Fibroblast of gingiva (primary cell): Measurements from ENCODE around the gene GLIPR2.
"Not testable (repeated sequence)": the region's sequence is repeated elsewhere in the genome, so short reads cannot be mapped to it uniquely, and the experiment has no call there.

ENCODE experiments used
- DNase-seq: peaks from one replicate; pipeline ENCODE4 v3.0.0-alpha.2; 2011; ENCODE audit warnings: low read depth

Gene GLIPR2

GRCh38 chr9:36123515-36123914, 13.0 kb upstream of the GLIPR2 start:
- DNase-seq: no peak

GRCh38 chr9:36125062-36125855, 11.3 kb upstream of the GLIPR2 start:
- DNase-seq: no peak

- no peak for DNase-seq
These were observed 10.4 kb upstream of the GLIPR2 start for GRCh38 chr9:36126016-36126730.

- no peak for DNase-seq
These were observed 8.8 kb upstream of the GLIPR2 start for GRCh38 chr9:36127652-36128244.

GRCh38 chr9:36128349-36128748, 8.2 kb upstream of the GLIPR2 start:
- DNase-seq: no peak

GRCh38 chr9:36129139-36129538, 7.4 kb upstream of the GLIPR2 start:
- DNase-seq: no peak

- DNase-seq: not testable (repeated sequence)
These were observed 4.9 kb upstream of the GLIPR2 start for GRCh38 chr9:36131666-36132065.

GRCh38 chr9:36132086-36132485, 4.4 kb upstream of the GLIPR2 start:
- peak; percentile 49 for DNase-seq

GRCh38 chr9:36134761-36135505, 1.6 kb upstream of the GLIPR2 start:
- DNase-seq: no peak

- no peak for DNase-seq
These were observed 727 bp upstream of the GLIPR2 start for GRCh38 chr9:36135741-36136271.

GRCh38 chr9:36136894-36137391, 410 bp downstream of the GLIPR2 start:
- DNase-seq: no peak

- DNase-seq: no peak
These were observed 965 bp downstream of the GLIPR2 start for GRCh38 chr9:36137392-36138004.

GRCh38 chr9:36138496-36138895, 2.0 kb downstream of the GLIPR2 start:
- no peak for DNase-seq

- DNase-seq: no peak
These were observed 2.4 kb downstream of the GLIPR2 start for GRCh38 chr9:36138901-36139300.

- DNase-seq: no peak
These were observed 3.9 kb downstream of the GLIPR2 start for GRCh38 chr9:36140086-36141084.

GRCh38 chr9:36141288-36141687, 4.8 kb downstream of the GLIPR2 start:
- no peak for DNase-seq

- no peak for DNase-seq
These were observed 5.2 kb downstream of the GLIPR2 start for GRCh38 chr9:36141761-36142160.

- DNase-seq: no peak
These were observed 6.1 kb downstream of the GLIPR2 start for GRCh38 chr9:36142510-36143244.

GRCh38 chr9:36143245-36143641, 6.7 kb downstream of the GLIPR2 start:
- DNase-seq: no peak
